GM19238 (cell line): Measurements from ENCODE around the gene ADAP1.

Experiments
- DNase-seq: peaks from one replicate; pipeline ENCODE4 v3.0.0; 2011; ENCODE audit warnings: low spot score; ENCODE audit not compliant: insufficient read length

ADAP1 gene

GRCh38 chr7:988963-989529 is 34.6 kb upstream of the ADAP1 start:
- DNase-seq, result no peak

- no peak for DNase-seq
Observed at GRCh38 chr7:988426-988911, 34.0 kb upstream of the ADAP1 start.

DNA sequence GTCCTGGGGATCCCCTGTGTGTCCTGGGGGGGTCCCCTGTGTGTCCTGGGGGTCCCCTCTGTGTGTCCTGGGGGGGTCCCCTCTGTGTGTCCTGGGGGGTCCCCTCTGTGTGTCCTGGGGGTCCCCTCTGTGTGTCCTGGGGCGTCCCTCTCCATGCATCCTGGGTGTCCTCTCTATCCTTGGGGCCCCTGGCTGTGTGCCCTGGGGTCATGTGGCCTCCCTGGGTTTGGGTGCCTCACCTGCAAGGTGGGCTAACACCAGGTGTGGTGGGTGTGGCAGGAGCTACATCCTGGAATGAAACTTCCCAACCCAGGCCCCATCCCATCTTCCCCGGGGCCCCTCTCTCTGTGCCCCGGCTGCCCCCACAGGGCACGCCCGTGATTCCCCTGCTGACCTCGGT is 33.4 kb upstream of the ADAP1 start:
- DNase-seq, result no peak

GRCh38 chr7:986766-987751 is 32.6 kb upstream of the ADAP1 start:
- no peak for DNase-seq

DNA sequence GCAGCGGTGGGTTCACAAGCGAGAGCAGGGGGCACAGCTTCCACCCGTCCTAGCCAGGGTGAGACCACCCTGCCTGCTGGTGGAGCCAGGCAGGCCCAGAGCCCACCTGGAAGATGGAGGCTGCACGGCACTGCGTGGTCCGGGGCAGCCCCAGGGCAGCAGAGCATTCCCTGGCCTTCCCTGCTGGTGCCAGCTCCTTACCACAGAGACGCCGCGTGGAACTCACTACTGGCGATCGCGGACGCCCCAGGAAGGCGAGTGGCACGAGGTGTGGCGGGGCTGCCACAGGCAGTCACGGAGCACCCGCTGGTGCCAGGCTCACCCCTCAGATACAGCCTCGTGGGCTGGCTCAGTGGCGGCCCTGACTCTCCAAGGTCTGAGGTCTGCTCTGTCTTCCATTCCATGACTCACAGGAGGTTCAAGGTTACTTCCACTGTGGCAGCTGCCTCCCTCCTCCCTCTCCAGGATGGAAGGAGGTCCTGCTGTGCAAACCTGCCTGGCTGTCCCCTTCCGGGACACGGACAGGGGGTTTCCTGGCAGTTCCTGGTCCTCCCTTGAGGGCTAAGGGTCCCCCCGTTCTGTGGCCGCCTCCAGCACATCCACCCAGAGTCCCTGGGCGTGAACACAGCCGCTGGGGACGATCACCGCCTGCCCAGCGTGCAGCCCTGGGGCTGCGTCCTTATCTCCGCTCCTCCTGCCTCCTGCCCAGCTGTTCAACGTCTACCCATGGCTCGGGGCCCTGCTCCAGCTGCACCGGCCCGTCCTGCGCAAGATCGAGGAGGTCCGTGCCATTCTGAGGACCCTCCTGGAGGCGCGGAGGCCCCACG is 31.6 kb upstream of the ADAP1 start:
- no peak for DNase-seq

DNA sequence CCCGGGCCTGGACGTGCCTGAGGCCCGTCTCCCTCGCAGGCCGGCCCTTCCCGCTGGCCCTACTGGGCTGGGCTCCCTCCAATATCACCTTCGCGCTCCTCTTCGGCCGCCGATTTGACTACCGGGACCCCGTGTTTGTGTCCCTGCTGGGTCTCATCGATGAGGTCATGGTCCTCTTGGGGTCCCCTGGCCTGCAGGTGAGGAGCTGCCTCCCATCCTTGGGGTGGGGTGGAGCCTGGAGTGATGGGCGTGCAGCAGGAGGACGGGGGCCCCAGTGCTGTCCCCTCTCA is 30.6 kb upstream of the ADAP1 start:
- DNase-seq, result no peak

DNA sequence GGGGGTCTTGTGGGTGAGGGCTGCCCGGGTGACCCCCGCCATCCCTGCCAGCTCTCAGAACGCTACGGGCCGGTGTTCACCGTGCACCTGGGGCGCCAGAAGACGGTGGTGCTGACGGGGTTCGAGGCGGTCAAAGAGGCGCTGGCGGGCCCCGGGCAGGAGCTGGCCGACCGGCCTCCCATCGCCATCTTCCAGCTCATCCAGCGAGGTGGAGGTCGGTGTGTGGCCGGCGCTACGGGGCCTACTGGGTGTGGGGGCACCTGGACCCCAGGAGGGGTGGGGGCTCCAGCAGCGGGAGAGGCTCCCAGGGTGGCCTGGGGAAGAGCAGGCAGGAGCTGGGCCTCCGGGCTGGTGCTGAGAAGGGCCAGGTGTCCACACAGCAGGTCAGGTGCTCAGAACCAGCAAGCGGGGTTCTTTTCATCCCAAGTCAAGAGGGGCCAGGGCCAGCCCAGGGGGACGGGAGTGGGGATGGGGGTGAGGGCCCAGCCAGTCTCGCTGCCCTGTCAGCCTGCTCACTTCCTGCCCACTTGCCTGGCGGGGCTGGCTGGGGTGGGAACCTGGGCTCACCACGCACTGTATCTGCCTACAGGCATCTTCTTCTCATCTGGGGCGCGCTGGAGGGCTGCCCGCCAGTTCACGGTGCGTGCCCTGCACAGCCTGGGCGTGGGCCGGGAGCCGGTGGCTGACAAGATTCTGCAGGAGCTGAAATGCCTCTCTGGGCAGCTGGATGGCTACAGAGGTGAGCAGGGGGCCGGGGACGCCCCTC is 30.1 kb upstream of the ADAP1 start:
- no peak for DNase-seq

GRCh38 chr7:983616-984071 is 29.2 kb upstream of the ADAP1 start:
- DNase-seq, result no peak

DNA sequence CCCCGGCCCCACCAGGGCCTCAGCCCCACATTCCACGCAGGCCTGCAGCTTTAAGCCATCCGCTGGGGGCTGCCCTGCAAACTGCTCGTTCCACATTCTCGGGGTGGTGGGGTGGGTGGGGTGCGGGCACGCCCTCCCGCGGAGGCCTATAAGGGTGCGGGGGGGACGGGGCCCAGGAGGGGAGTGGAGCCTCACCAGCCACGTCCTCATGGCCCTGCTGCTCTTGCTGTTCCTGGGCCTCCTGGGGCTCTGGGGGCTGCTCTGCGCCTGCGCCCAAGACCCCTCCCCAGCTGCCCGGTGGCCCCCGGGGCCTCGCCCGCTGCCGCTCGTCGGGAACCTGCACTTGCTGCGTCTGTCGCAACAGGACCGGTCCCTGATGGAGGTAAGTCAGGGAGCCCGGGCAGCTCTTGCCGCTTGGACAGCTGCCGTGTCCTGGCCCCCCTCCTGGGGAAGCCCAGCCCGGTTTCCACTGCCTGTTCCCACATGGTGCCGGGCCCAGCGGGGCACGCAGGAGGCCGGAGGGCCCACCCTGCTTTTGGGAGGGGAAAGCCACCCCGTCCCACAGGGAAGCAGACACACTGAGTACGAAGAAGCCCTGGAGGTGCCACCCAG is 28.6 kb upstream of the ADAP1 start, which contains the start of gene CYP2W1:
TSS of gene CYP2W1 (plus strand) at position 178 of the 612 bp plus-strand sequence. CDS start at position 209, 31 bp downstream.
- no peak for DNase-seq

DNA sequence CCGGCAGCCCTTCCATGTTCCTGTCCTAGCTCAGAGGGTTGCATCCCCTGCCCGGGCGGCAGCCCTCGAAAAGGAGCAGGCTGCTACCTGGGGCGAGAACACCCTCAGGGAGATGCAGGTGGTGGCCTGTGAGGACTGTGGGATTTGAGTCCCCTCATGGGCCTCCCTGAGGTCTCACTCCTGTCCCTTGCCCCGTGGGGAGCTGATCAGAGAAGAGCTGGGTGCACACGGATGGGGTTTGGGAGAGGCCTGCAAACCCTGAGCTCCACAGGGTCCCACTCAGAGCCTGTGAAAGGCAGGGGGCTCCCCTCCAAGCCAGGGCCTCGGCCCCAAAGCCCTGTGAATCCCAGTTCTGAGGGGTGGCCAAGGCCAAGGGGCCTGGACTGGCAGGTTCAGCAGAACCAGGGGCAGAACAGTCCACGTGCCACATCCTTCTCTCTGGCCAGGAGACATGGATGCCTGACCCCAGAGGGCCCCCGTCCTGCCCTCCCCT is 28.1 kb upstream of the ADAP1 start:
- no peak for DNase-seq

- DNase-seq, result no peak
Observed at GRCh38 chr7:981793-982510, 27.5 kb upstream of the ADAP1 start.

DNA sequence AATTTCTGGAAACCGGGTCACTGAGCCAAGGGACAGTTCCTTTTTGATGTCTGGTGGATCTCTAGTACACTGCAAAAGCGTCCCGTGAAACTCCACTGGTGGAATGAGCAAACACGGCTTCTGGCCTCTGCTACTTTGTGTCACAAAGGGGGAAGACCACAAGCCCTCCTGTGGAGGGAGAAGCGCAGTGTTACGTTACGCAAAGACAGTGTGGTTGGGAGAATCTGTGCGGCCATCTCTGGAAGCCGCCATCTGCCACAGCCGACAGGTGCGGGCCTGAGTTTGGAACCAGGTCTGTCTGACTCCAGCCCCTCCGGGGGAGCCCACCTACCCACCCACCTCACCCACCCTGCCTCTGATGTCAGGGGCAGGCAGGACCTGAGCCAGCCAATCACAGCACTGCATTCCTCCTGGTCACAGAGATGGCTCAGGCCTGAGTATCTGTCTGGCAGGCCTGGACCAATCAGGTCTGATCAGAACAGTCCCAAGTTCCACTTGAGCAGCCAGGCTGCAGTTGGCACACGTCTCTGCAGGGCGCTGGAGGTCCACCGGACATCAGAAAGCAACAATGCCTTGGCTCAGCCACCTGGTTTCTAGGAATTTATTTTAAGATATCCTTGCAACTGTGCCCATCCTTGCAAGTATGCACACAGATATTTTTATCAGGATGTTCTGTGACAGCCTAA is 25.5 kb upstream of the ADAP1 start:
- DNase-seq, result no peak

DNA sequence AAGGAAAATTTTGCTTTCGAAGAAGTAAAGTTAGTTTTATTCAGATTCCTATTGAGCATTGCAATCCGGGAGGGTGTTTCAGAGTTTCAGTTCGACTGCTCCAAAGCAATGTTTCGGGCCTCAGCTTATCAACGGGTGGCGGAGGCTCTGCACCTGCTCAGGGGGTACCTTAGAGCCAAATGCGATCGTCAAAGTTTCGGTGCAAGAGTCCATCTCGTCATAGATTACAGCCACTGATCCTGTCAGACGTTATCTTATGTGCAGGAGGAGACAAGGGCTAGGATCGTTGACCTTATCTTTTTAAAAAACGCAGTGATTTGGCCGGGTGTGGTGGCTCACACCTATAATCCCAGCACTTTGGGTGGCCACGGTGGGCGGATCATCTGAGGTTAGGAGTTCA is 24.7 kb upstream of the ADAP1 start:
- DNase-seq, result no peak

DNA sequence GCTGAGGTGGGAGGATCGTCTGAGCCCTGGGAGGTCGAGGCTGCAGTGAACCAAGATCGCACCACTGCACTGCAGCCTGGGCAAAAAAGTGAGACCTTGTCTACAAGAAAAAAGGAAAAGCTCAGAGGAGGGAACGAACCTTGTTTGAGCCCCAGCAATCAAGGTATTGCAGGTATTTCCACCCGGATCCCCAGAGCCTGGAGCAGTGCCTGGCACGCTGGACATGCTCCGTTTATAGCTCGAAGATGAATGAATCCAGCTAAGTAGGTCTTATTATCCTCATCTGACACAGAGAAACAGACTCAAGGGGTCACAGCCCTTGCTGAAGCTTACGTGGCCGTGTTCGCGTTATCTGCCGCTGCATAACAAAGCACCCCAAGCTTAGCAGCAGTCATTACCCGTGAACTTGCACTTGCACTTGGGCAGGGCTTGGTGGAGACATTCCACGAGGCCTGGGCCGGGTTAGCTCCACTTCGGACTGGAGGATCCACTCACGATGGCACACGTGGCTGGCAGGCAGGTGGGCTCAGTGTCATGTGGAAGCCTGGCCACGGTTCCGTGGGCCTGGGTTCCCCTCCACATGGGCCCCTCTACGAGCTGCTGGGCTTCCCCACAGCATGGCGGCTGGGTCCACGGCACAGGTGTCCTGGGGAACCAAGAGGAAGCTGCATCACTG is 24.1 kb upstream of the ADAP1 start:
- no peak for DNase-seq

DNA sequence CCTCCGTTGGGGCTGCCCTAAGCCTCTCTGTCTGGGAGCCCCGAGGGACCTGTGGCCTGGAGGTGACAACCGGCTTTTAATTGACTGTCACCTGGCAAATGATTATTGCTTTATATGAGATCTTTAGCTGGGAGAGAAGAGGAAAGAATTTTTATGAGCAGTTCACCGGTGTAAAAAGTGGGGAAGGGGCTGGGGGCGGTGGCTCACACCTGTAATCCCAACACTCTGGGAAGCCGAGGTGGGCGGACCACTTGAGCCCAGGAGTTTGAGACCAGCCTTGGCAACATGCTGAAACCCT is 23.5 kb upstream of the ADAP1 start:
- DNase-seq, result no peak

GRCh38 chr7:977326-978048 is 23.0 kb upstream of the ADAP1 start:
- no peak for DNase-seq

DNA sequence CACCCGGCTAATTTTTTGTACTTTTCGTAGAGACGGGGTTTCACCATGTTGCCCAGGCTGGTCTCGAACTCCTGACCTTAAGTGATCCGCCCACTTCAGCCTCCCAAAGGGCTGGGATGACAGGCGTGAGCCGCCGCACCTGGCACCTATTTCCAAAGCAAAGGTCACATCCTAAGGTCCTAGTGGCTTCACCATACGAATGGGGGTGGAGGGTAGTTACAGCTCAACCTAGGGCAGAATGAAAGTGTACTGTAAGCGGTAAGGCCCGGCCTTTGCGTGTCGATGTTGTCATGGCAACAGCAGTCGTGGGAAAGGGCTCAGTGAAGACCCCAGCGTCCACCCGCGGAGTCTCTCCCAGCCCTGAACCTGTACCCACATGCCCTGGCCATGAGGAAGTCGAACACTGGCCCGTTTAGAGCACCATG is 22.4 kb upstream of the ADAP1 start:
- DNase-seq, result no peak
